HG02763 (cell line): ENCODE data around the gene ARRB1.

Source experiments
- ATAC-seq: cut with Tn5 transposase; IDR thresholded peaks from one replicate; pipeline ENCODE4 v1.9.1; 2021; ENCODE audit warnings: mild to moderate bottlenecking, moderate library complexity; ENCODE audit not compliant: unreplicated experiment

Gene ARRB1

GRCh38 chr11:75238595-75239440, 112.6 kb downstream of the ARRB1 start:
- ATAC-seq: no peak

GRCh38 chr11:75237050-75237449, 114.4 kb downstream of the ARRB1 start:
- ATAC-seq: no peak

- ATAC-seq: no peak
These were observed 115.4 kb downstream of the ARRB1 start for GRCh38 chr11:75236062-75236461.

DNA sequence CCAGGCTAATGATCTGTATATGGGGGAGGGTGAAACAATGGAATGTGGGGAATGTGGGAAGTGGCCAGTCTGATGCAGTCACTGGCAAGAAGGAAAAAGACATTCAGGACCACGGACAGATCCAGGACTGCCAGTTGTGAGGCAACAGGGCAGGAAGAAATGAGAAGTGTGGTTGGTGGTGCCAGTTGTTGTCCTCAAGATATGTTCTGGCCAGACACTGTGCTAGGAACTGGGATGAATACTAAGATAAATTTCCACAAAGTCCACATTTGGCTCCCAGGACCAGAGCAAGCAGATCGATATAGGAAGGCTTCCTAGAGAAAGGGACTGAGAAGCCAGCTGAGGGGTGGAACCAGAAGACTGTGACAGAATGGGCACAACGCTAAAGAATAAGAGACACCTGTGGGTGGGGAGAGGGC, 117.7 kb downstream of the ARRB1 start:
- no peak for ATAC-seq

GRCh38 chr11:75230621-75231020, 120.8 kb downstream of the ARRB1 start:
- ATAC-seq: no peak

GRCh38 chr11:75229466-75229865, 122.0 kb downstream of the ARRB1 start:
- ATAC-seq: no peak

GRCh38 chr11:75225794-75226193, 125.7 kb downstream of the ARRB1 start:
- ATAC-seq: no peak

DNA sequence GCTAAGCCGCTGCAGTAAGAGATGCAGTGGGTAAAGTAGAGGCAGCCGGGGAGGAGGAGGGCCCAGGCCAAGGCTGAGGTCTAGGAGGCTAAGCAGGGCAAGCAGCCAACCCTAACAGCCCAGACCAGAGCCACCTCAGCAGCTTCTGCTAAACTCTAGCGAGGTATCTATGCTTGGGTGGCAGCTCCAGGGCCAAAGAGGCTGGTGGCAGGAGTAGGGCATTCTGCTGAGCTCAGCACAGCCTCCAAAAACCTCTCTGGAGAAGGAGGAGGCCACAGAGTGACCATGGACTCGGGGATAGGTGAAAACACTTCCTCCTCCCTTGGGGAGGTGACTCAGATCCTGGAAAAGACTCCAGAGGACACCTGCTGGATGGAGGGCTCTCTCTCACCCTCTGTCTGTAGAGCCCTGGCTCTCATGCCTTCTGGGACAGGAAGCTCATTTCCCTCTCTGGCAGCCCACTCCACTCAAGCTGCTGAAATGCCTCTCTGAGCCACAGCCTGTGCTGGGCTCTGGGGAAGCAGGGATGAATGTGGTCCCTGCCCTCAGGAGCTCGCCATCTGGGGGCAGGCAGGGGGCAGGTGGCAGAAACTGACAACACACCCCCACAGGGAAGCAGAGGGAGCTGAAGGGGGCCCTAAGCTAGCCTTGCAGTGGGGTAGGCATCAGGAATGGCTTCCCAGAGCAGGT, 127.4 kb downstream of the ARRB1 start:
- ATAC-seq: no peak

DNA sequence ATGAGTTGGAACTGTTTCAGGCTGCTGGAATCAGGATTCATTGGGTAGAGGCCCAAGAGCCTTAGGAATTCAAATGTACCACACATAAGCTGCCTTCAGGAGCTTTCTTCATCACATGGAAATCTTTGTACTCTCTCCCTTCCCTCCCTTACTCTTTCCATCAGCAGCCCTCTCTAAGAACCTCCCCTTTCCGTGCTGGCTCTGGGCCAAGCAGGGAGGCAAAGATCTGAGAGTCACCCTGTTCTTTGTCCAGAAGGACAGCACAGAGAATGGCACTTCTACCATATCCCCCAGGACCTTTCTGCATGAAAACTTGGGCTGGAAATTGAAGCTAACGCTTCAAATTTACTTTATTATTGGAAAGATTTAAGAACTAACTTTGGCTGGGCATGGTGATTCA, 131.6 kb downstream of the ARRB1 start:
- no peak for ATAC-seq

GRCh38 chr11:75214843-75215242, 136.6 kb downstream of the ARRB1 start:
- no peak for ATAC-seq

DNA sequence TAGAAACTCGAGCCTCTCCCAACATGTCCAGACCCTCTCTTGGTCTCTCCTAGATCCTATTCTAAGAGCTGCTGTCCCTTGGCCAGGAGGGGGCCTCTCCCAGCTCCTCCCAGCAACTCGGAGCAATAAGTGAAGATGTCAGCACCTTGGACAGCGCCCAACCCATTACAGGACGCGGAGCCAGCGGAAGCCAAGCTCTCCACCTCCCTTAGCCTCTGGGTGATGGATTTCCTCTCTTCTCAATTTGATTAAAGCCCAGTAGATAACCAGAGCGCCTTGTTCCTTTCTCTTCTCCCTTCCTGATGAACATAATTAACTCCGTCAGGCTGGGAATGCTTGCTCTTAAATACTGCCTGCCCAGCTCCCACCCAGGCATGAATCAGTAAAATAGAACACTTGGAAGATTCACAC, 137.0 kb downstream of the ARRB1 start:
- ATAC-seq: no peak
